ENCODE data around the gene ARHGEF12. TPM values are rescaled to one million over a fixed set of nuclear protein-coding genes. Genes with fewer than 3 reads are reported as not detected.

ARHGEF12 gene
- total RNA-seq, 4 donors from 2014 or later = 82.6 to 161 (median 125) TPM

GRCh38 chr11:120515186-120515723, 179.0 kb downstream of the ARHGEF12 start:
- intact Hi-C loops (cut with DNase I; ENCODE audit: low total_unique reads) = loop anchor here (10.0 kb wide), 1 partner anchor 300 kb away; no protein-coding TSS in a partner anchor
- no peak for DNase-seq
- Histone ChIP-seq H3K4me3 (no peak overlapping the region), H3K36me3 (no peaks in the 10 kb centered on the region), H3K27me3 (no peaks in the 10 kb centered on the region), H3K27ac (no peak overlapping the region), H3K9me3 (no peaks in the 10 kb centered on the region), H3K4me1 (no peaks in the 10 kb centered on the region)
- no peak for TF ChIP-seq CTCF (IDR thresholded peaks at IDR 0.05)
- TF ChIP-seq POLR2A (IDR thresholded peaks at IDR 0.05) = no peak

- DNase-seq = no peak
- Histone ChIP-seq H3K4me3 (no peak overlapping the region), H3K9me3 (no peaks in the 10 kb centered on the region), H3K4me1 (no peaks in the 10 kb centered on the region), H3K36me3 (no peaks in the 10 kb centered on the region), H3K27me3 (no peaks in the 10 kb centered on the region), H3K27ac (no peak overlapping the region)
- intact Hi-C loops (cut with DNase I; ENCODE audit: low total_unique reads) = loop anchor here (10.0 kb wide), 1 partner anchor 298 kb away; no protein-coding TSS in a partner anchor
- TF ChIP-seq POLR2A (IDR thresholded peaks at IDR 0.05) (no peak), CTCF (IDR thresholded peaks at IDR 0.05) (no peak)
These were observed 180.5 kb downstream of the ARHGEF12 start for GRCh38 chr11:120516461-120517389.

- no peak overlapping the region for H3K27ac ChIP-seq
These were observed 181.2 kb downstream of the ARHGEF12 start for GRCh38 chr11:120517390-120517761.

GRCh38 chr11:120517801-120518291, 181.6 kb downstream of the ARHGEF12 start:
- Histone ChIP-seq H3K4me1 (no peaks in the 10 kb centered on the region), H3K36me3 (no peaks in the 10 kb centered on the region), H3K4me3 (no peak overlapping the region), H3K27ac (no peak overlapping the region), H3K27me3 (no peaks in the 10 kb centered on the region), H3K9me3 (no peaks in the 10 kb centered on the region)
- DNase-seq = no peak
- intact Hi-C loops (cut with DNase I; ENCODE audit: low total_unique reads) = loop anchor here (10.0 kb wide), 1 partner anchor 297 kb away; no protein-coding TSS in a partner anchor
- TF ChIP-seq POLR2A (IDR thresholded peaks at IDR 0.05) (no peak), CTCF (IDR thresholded peaks at IDR 0.05) (no peak)

More at GRCh38 chr11:120517390-120517761, 181.2 kb downstream of the ARHGEF12 start:
- intact Hi-C loops (cut with DNase I; ENCODE audit: low total_unique reads) = loop anchor here (10.0 kb wide), 1 partner anchor 297 kb away; no protein-coding TSS in a partner anchor
- Histone ChIP-seq H3K36me3 (no peaks in the 10 kb centered on the region), H3K27me3 (no peaks in the 10 kb centered on the region), H3K4me3 (no peak overlapping the region), H3K4me1 (no peaks in the 10 kb centered on the region), H3K9me3 (no peaks in the 10 kb centered on the region)
- TF ChIP-seq CTCF (IDR thresholded peaks at IDR 0.05) = no peak
- no peak for TF ChIP-seq POLR2A (IDR thresholded peaks at IDR 0.05)
- DNase-seq = no peak

GRCh38 chr11:120518356-120518755, 182.1 kb downstream of the ARHGEF12 start:
- TF ChIP-seq POLR2A (IDR thresholded peaks at IDR 0.05) (no peak), CTCF (IDR thresholded peaks at IDR 0.05) (no peak)
- DNase-seq = no peak

More at GRCh38 chr11:120518356-120518755, 182.1 kb downstream of the ARHGEF12 start:
- Histone ChIP-seq H3K9me3 (no peaks in the 10 kb centered on the region), H3K36me3 (no peaks in the 10 kb centered on the region), H3K27ac (no peak overlapping the region), H3K4me1 (no peaks in the 10 kb centered on the region), H3K27me3 (no peaks in the 10 kb centered on the region), H3K4me3 (no peak overlapping the region)
- intact Hi-C loops (cut with DNase I; ENCODE audit: low total_unique reads) = loop anchor here (10.0 kb wide), 1 partner anchor 296 kb away; no protein-coding TSS in a partner anchor

All from uterus (tissue), 4 donors.